ENCODE measurements around the gene EEF1E1.

The EEF1E1 gene

DNA sequence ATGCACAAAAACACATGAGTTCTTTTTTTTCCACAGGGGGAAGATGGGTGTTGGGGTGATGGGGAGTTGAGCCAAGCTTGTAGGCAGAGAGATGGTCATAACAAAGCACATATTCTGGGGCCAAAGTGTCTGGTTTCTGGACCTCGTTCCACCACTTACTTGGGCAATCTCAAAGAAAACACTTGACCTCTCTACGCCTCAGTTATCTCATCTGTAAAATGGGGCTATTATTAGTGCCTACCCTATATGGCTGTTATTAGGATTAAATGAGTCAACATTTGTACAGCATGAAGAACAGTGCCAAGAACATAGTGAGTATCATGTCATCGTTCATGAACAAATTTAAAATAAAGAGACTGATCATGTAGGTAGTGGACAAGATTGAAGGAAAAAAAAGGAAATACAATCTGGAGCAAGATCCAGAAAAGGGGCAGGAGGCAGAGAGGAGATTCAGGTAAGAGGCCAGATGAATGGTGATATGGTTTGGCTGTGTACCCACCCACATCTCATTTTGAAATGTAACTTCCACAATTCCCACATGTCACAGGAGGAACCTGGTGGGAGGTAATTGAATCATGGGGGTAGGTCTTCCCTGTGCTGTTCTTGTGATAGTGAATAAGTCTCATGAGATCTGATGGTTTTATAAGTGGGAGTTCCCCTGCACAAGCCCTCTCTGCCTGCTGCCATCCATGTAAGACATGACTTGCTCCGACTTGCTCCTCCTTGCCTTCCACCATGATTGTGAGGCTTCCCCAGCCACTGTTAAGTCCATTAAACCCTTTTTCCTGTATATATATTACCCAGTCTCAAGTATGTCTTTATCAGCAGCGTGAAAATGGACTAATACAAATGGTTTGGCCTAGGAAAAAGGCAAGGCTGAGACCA is 14.2 kb downstream of the EEF1E1 start:
- DNase-seq = no peak

- DNase-seq = no peak
These were observed 15.5 kb downstream of the EEF1E1 start for GRCh38 chr6:8086755-8087306.

GRCh38 chr6:8085053-8085511 is 17.3 kb downstream of the EEF1E1 start:
- DNase-seq = peak; percentile 53

DNA sequence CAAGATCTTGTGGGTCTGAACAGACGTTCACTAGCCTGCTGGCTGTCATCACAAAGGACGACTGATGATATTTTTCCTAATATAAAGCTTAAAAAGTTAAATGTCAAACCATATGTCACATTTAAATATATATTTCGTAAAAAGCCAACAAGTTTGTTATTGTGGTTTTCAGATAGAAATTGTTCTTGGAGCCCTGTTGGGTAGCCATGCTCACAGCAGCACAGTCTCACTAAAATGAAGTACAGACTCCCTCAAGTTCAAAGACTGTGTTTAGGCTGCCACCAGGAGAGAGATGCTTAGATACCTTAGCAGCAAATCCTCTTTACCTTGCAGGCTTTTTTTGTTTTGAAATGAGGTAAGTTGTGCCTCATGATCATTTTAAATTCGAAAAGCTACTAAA is 17.8 kb downstream of the EEF1E1 start:
- DNase-seq = no peak

DNA sequence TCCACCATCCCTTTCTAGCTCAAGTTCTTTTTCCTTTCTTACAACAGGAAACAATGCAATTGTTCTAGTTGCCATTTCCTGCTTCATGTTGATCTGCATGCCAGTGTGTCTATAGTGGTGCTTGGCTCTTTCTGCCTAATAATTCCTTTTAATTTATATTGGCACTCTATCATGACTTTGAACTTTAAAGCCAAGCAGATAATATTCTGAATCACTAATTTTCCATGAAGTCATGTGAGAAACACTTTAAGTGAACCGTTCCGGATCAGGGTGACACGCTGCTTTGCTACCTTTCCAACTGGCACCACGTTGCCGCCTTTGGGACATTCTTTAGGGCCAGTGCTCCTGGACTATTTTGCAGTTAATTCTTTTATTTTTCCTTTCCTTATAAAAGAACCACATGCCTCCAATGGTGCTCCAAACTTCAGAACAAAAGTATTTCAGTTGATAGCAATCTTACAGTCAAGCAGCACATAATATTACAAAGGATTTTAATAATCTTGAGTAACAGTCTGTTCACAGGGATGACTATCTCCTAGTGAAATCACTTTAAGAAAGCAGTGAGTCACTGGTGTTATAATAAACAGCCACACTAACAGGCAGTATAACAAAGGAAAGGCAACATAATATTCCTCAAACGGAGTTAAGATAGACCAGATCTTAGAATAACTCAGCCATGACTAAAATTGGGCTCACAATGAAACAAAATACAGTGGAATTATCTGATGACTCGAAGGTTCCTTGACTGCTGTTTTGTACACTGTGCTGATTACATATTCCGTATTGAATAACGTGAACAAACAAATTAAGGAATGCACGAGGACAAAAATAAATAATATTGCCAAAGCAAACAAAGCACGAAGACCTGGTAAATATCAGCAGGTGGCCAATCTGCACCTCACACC is 19.1 kb downstream of the EEF1E1 start:
- no peak for DNase-seq

DNA sequence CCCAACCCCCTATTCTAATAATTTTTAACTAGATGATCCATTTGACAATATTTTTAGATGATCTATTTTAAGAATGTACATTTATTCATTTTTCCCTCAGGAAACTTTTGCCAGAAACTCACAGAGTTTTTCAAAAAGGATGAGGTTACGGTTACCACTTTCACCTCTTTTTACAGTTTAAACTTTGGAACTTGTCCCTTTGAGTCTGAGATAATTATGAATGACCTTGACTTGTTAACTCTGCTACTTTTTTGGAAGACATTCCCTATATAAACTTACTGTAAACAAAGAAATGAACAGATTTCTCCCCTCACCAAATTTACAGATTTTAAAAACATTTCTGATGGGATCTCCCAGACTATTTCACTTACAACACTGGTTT is 19.8 kb downstream of the EEF1E1 start:
- DNase-seq = no peak

- DNase-seq = peak; percentile 37
These were observed 21.8 kb downstream of the EEF1E1 start for GRCh38 chr6:8080362-8081151.

DNA sequence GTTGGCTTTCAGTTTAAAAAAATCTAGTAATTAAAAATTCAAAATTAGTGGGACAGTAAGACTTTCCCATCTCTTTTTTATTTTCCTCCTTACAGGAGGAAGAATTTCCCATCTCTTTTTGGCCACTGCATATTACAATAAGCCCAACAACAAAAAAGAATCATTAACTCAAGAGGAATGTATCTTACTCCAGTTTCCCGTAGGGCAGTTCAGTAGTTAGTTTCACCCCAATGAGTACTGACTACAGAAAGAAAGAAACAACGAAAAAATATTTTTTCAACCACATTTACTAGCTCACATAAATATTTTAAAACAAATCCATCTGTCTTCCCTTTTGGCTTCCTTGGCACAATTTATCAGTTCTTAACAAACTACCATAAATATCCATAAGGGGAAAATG is 23.2 kb downstream of the EEF1E1 start:
- no peak for DNase-seq

DNA sequence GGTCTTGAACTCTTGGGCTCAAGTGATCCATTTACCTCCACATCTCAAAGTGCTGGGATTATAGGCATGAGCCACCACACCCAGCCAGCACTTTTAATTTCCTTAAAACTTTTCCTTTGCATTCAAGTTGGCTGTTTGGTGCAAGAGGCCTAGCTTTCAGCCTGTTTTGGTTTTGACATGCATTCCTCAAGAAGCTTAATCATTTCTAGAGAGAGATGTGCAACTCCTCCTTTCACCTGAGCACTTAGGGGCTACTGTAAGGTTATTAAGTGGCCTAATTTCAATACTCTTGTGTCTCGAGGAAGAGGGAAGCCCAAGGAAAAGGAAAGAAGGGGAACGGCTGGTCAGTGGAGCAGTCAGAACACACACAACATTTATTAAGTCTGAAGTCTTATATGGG is 24.4 kb downstream of the EEF1E1 start:
- no peak for DNase-seq

DNA sequence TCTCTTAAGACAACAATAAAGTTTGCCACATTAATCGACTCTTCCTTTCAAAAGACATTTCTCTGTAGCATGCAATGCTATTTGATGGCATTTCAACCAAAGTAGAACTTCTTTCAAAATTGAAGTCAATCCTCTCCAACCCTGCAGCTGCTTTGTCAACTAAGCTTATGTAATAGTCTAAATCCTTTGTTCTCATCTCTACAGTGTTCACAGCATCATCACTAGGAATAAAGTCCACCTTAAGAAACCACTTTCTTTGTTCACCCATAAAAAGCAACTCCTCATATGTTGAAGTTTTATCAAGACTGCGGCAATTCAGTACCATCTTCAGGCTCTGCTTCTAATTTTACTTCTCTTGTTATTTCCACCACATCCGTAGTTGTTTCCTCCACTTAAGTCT is 26.6 kb downstream of the EEF1E1 start:
- DNase-seq = no peak

GRCh38 chr6:8075185-8075584 is 27.2 kb downstream of the EEF1E1 start:
- DNase-seq = no peak

DNA sequence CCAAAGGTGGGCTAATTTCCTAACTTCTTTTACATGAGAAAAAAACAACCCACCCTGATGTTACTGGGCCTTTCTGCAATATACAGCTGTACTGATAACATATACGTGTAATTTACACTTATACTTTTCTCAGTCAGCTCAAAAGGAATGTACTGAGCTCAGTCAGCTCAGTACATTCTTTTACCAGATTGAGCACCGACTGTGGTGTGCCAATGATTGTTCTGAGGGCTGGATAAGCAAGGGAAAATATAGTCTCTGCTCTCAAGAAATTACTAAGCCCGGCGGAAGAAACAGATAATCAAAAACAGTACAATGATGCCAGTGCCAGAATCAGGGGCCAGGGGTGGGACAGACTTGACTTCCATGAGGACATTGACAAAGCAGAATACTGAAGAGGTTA is 28.1 kb downstream of the EEF1E1 start:
- DNase-seq = no peak

- DNase-seq = no peak
These were observed 28.6 kb downstream of the EEF1E1 start for GRCh38 chr6:8073758-8074157.

- no peak for DNase-seq
These were observed 31.6 kb downstream of the EEF1E1 start for GRCh38 chr6:8070718-8071117.

- DNase-seq = no peak
These were observed 32.6 kb downstream of the EEF1E1 start for GRCh38 chr6:8069631-8070284.

DNA sequence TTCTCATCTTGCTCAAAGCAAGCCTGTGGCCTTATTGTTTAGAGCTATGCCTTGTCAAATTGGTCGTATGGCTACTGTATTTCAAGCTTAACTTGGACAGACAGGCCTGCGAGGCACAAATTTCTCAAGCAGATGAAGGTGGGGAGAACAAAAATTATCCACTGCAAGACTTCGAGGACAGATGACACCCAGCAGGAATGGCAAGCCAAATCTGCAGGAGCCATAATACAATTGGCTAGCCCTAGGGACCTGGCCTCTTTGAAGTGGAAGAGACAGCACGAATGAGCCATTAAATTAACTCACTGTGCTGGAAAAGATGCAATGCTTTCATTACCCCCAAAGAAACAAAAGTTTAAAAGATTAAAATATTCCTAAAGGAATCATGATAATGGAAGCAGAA is 33.2 kb downstream of the EEF1E1 start:
- no peak for DNase-seq

DNA sequence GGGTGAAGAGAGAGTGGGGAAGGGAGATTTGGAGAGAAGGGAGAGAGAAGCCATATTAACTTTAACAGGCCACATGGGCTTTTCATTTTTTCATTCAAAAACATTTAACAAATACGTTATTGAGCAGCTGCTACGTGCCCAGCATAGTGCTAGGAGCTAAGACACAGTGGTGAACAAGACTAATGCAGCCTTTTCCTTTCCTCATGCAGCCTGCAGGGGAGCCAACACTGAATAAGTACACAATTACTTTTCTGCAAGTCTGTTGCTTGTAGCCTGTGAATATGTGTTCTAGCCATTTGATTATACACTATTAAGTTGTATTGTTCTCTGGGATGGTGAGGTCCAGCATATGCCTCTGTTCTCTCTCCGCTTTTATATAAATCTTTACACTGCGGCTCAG is 36.2 kb downstream of the EEF1E1 start:
- no peak for DNase-seq

DNA sequence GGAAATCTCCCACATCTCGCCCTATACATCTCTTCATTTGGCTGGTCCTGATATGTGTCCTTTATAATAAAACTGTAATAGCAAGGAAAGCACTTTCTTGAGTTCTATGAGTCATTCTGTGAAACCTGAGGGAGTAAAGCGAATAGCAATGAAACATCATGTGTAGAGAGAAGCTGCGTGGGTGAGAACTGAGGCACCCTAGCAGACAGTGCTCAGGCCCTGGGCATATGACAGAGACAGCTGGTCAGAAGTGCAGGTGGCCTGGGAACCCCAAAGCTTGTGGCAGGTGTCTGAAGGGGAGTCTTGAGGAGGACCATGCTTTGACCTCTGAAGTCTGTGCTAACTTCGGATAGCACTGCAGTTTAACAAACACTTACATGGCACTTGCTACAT is 36.8 kb downstream of the EEF1E1 start:
- no peak for DNase-seq

GRCh38 chr6:8064638-8065518 is 37.5 kb downstream of the EEF1E1 start:
- peak; percentile 80 for DNase-seq

- DNase-seq = peak; percentile 99
These were observed 38.3 kb downstream of the EEF1E1 start, which contains the start of gene BLOC1S5 for GRCh38 chr6:8063761-8064637. Gene BLOC1S5 (minus strand): TSS chr6:8064389. CDS start chr6:8064376, 13 bp downstream.

All from OCI-M1 (cell line).